ENCODE data around the gene PHF12.

DNA sequence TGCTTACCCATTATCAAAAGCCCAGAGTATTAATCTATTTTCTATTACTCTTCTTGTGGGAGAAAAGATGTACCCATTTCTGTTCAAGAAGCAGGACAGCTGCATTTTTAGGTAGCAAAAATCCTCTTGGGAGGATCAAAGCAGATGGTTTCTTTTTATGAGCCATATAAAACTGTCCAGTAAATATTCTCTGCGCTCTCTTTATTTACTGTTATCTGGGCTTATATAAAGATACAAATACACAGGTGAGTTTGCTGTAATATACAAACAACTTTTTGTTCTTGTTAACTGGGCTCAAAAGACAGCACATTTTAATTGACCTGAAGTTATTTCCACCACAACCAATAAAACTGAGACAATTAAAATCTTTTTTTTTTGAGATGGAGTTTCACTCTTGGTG is 10.1 kb downstream of the PHF12 start:
- TF ChIP-seq RARB (CRISPR knock-in tag; IDR thresholded peaks at IDR 0.05) (no peak), RFX5 (IDR thresholded peaks at IDR 0.05) (no peak), EP300 (IDR thresholded peaks at IDR 0.05) (no peak), KDM1A (IDR thresholded peaks at IDR 0.05; ENCODE audit: low read depth) (no peak), CEBPB (IDR thresholded peaks at IDR 0.05) (no peak)
- TF ChIP-seq, protein P1, sequence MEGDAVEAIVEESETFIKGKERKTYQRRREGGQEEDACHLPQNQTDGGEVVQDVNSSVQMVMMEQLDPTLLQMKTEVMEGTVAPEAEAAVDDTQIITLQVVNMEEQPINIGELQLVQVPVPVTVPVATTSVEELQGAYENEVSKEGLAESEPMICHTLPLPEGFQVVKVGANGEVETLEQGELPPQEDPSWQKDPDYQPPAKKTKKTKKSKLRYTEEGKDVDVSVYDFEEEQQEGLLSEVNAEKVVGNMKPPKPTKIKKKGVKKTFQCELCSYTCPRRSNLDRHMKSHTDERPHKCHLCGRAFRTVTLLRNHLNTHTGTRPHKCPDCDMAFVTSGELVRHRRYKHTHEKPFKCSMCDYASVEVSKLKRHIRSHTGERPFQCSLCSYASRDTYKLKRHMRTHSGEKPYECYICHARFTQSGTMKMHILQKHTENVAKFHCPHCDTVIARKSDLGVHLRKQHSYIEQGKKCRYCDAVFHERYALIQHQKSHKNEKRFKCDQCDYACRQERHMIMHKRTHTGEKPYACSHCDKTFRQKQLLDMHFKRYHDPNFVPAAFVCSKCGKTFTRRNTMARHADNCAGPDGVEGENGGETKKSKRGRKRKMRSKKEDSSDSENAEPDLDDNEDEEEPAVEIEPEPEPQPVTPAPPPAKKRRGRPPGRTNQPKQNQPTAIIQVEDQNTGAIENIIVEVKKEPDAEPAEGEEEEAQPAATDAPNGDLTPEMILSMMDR (IDR thresholded peaks at IDR 0.05): no peak

All from A549 (cell line).